SH-SY5Y (cell line): ENCODE data around the gene HYAL1.

Experiments used
- GATA2 ChIP-seq: IDR thresholded peaks from 2 replicates; pipeline ENCODE4 v1.6.1; 2011; ENCODE audit warnings: mild to moderate bottlenecking, low read depth, low read length
- GATA3 ChIP-seq: IDR thresholded peaks from 2 replicates; pipeline ENCODE4 v1.6.1; 2011; ENCODE audit warnings: low read depth, mild to moderate bottlenecking, low read length, moderate library complexity

Gene HYAL1

GRCh38 chr3:50258029-50258680 is 45.2 kb downstream of the HYAL1 start:
- TF ChIP-seq GATA2 (no peak), GATA3 (no peak)

- no peak for TF ChIP-seq GATA3
- no peak for TF ChIP-seq GATA2
These were observed 46.1 kb downstream of the HYAL1 start for GRCh38 chr3:50256978-50257890.

GRCh38 chr3:50255251-50255615 is 48.1 kb downstream of the HYAL1 start:
- TF ChIP-seq GATA3 (no peak), GATA2 (no peak)

GRCh38 chr3:50254577-50255250 is 48.7 kb downstream of the HYAL1 start:
- TF ChIP-seq GATA3 = no peak
- no peak for TF ChIP-seq GATA2

- TF ChIP-seq GATA2 (no peak), GATA3 (no peak)
These were observed 52.2 kb downstream of the HYAL1 start for GRCh38 chr3:50251220-50251619.

GRCh38 chr3:50250514-50250913 is 52.9 kb downstream of the HYAL1 start:
- TF ChIP-seq GATA3 (no peak), GATA2 (no peak)
